Erythroblast (primary cell): ENCODE results near the gene CCR6.
"Not testable (repeated sequence)": the region's sequence is repeated elsewhere in the genome, so short reads cannot be mapped to it uniquely, and the experiment has no call there.

Source experiments
- GATA1 ChIP-seq: IDR thresholded peaks from 2 replicates; pipeline ENCODE4 v1.6.1; 2011; ENCODE audit warnings: low read depth, mild to moderate bottlenecking, control low read depth, low read length, moderate library complexity
- POLR2A ChIP-seq: IDR thresholded peaks from 2 replicates; pipeline ENCODE4 v1.6.1; 2011; ENCODE audit warnings: mild to moderate bottlenecking, low read length

- TF ChIP-seq POLR2A, GATA1: not testable (repeated sequence)
These were observed 45.4 kb downstream of the CCR6 start for GRCh38 chr6:167168296-167168695.
